Left ventricle myocardium inferior (tissue), 1 donor: ENCODE results near the gene SPECC1L. TPM values are rescaled to one million over a fixed set of nuclear protein-coding genes. Genes with fewer than 3 reads are reported as not detected.
A peak's percentile ranks its signal among the peaks of the same experiment; 100 is the strongest.

Source experiments
- DNase-seq: peaks from one replicate; pipeline ENCODE4 v3.0.0-alpha.2; 2020
- H3K27ac ChIP-seq: fragments of 200-600 bp; replicated peaks from 2 replicates; pipeline ENCODE4 v1.8.0; 2021
- H3K27me3 ChIP-seq: fragments of 200-600 bp; 2 replicates; pipeline ENCODE4 v1.8.0; 2021; ENCODE audit warnings: low read depth
- H3K36me3 ChIP-seq: fragments of 200-600 bp; 2 replicates; pipeline ENCODE4 v1.8.0; 2021
- H3K4me1 ChIP-seq: fragments of 200-600 bp; 2 replicates; pipeline ENCODE4 v1.8.0; 2021
- H3K4me3 ChIP-seq: fragments of 200-600 bp; 2 replicates; pipeline ENCODE4 v1.8.0; 2021; ENCODE audit warnings: mild to moderate bottlenecking, moderate library complexity
- H3K9me3 ChIP-seq: fragments of 200-600 bp; replicated peaks from 2 replicates; pipeline ENCODE4 v1.8.0; 2021
- CTCF ChIP-seq: fragments of 200-600 bp; IDR thresholded peaks from 2 replicates; pipeline ENCODE4 v1.8.0; 2021; ENCODE audit warnings: antibody characterized with exemption, mild to moderate bottlenecking, borderline replicate concordance
- intact Hi-C: fragments of 100-400 bp; cut with micrococcal nuclease; formaldehyde crosslinking; loops from one replicate; pipeline ENCODE4 v1.11.0; 2022
- total RNA-seq: library from RNA; stranded (reverse); fragmentation: NEBNext Ultra II Directional; extraction: Animal tissue kit (Norgen Biotek cat#: 25700); gene quantifications from one replicate; pipeline ENCODE4 v1.2.1, GENCODE V29; 2021
- donor health status: DM: no; HTN: yes; CAD: no; lungs with severe emphysema.

Gene SPECC1L
- total RNA-seq, 1 donor from 2014 or later: 51.9 TPM

GRCh38 chr22:24408630-24409029 is 138.0 kb downstream of the SPECC1L start:
- no peaks in the 10 kb centered on the region for H3K9me3 ChIP-seq
- H3K27me3 ChIP-seq: no peaks in the 10 kb centered on the region
- peak overlapping the region; percentile 64 for H3K27ac ChIP-seq
- intact Hi-C loops: no loop called here
- no peak for DNase-seq
- H3K4me3 ChIP-seq: no peak overlapping the region
- H3K36me3 ChIP-seq: peaks cover 24% of the 10 kb centered on the region
- peaks cover 56% of the 10 kb centered on the region for H3K4me1 ChIP-seq
- TF ChIP-seq CTCF: no peak

GRCh38 chr22:24409707-24410106 is 139.1 kb downstream of the SPECC1L start:
- peaks cover 45% of the 10 kb centered on the region for H3K4me1 ChIP-seq
- no peak for TF ChIP-seq CTCF

GRCh38 chr22:24410110-24410856 is 139.7 kb downstream of the SPECC1L start:
- Histone ChIP-seq H3K4me1 (peaks cover 39% of the 10 kb centered on the region), H3K4me3 (no peak overlapping the region), H3K27ac (no peak overlapping the region), H3K27me3 (no peaks in the 10 kb centered on the region), H3K9me3 (no peaks in the 10 kb centered on the region), H3K36me3 (peaks cover 32% of the 10 kb centered on the region)
- DNase-seq: no peak
- no peak for TF ChIP-seq CTCF
- intact Hi-C loops: no loop called here

More at GRCh38 chr22:24409707-24410106, 139.1 kb downstream of the SPECC1L start:
- DNase-seq: no peak
- Histone ChIP-seq H3K9me3 (no peaks in the 10 kb centered on the region), H3K4me3 (no peak overlapping the region), H3K36me3 (peaks cover 31% of the 10 kb centered on the region), H3K27me3 (no peaks in the 10 kb centered on the region), H3K27ac (no peak overlapping the region)
- intact Hi-C loops: no loop called here

- Histone ChIP-seq H3K27me3 (no peaks in the 10 kb centered on the region), H3K4me1 (peaks cover 30% of the 10 kb centered on the region), H3K36me3 (peaks cover 38% of the 10 kb centered on the region), H3K9me3 (no peaks in the 10 kb centered on the region), H3K27ac (no peak overlapping the region), H3K4me3 (no peak overlapping the region)
- DNase-seq: no peak
- no peak for TF ChIP-seq CTCF
- intact Hi-C loops: no loop called here
These were observed 140.8 kb downstream of the SPECC1L start for GRCh38 chr22:24411256-24412004.

- no peak for DNase-seq
- Histone ChIP-seq H3K4me3 (no peak overlapping the region), H3K36me3 (peaks cover 38% of the 10 kb centered on the region), H3K27ac (no peak overlapping the region), H3K9me3 (no peaks in the 10 kb centered on the region), H3K27me3 (no peaks in the 10 kb centered on the region), H3K4me1 (peaks cover 21% of the 10 kb centered on the region)
- TF ChIP-seq CTCF: no peak
- intact Hi-C loops: no loop called here
These were observed 141.6 kb downstream of the SPECC1L start for GRCh38 chr22:24412274-24412673.
